ENCODE results near the gene TAOK3.

DNA sequence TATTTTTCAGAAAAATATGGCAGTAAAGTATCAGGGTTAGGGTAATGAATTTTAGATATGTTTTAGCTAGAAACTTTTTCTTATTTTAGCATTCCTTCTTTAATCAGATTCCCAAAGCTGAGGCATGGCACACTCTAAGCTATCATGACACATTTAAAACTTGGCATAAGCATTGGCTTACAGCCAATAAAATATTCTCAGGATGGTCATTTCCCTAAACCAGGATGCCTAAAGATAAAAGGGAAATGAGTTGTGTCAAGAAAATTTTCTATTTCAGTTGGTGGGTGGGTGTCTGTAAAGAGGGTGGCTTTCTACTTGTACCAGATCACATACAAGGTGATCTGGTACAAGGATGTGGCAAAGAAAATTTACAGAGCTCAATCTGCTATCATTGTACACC is 189.0 kb downstream of the TAOK3 start:
- TF ChIP-seq, protein P1, sequence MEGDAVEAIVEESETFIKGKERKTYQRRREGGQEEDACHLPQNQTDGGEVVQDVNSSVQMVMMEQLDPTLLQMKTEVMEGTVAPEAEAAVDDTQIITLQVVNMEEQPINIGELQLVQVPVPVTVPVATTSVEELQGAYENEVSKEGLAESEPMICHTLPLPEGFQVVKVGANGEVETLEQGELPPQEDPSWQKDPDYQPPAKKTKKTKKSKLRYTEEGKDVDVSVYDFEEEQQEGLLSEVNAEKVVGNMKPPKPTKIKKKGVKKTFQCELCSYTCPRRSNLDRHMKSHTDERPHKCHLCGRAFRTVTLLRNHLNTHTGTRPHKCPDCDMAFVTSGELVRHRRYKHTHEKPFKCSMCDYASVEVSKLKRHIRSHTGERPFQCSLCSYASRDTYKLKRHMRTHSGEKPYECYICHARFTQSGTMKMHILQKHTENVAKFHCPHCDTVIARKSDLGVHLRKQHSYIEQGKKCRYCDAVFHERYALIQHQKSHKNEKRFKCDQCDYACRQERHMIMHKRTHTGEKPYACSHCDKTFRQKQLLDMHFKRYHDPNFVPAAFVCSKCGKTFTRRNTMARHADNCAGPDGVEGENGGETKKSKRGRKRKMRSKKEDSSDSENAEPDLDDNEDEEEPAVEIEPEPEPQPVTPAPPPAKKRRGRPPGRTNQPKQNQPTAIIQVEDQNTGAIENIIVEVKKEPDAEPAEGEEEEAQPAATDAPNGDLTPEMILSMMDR (IDR thresholded peaks at IDR 0.05; ENCODE audit: low read length): no peak
- no peak for TF ChIP-seq EZH2 (IDR thresholded peaks at IDR 0.05; ENCODE audit: borderline replicate concordance, low read length)

Measured in OCI-LY1 (cell line).